Activated CD4-positive, alpha-beta memory T cell treated with anti-CD3 and anti-CD28 coated beads for 36 hours (primary cell): ENCODE measurements around the gene IFIT2. TPM values are rescaled to one million over a fixed set of nuclear protein-coding genes. Genes with fewer than 3 reads are reported as not detected.
A peak's percentile ranks its signal among the peaks of the same experiment; 100 is the strongest.
"Not testable (repeated sequence)": the region's sequence is repeated elsewhere in the genome, so short reads cannot be mapped to it uniquely, and the experiment has no call there.

ENCODE experiments used
- CTCF ChIA-PET: fragments of 350-600 bp; sonication (Branson Sonifier 250); formaldehyde crosslinking; loops from one replicate; lab custom pipeline; 2021; ENCODE audit warnings: antibody characterized with exemption, inconsistent platforms; lab: Charles Lee
- POLR2A ChIA-PET: fragments of 350-600 bp; sonication (Branson Sonifier 250); formaldehyde crosslinking; loops from one replicate; lab custom pipeline; 2021; ENCODE audit warnings: antibody characterized with exemption; lab: Charles Lee
- DNase-seq: peaks from one replicate; pipeline ENCODE4 v3.0.0-alpha.2; 2020
- H3K27ac Mint-ChIP-seq: one replicate; pipeline ENCODE4 v1.8.0; 2021; ENCODE audit warnings: mixed read lengths
- H3K27me3 Mint-ChIP-seq: one replicate; pipeline ENCODE4 v1.8.0; 2021; ENCODE audit warnings: mixed read lengths
- H3K36me3 Mint-ChIP-seq: one replicate; pipeline ENCODE4 v1.8.0; 2021; ENCODE audit warnings: mixed read lengths
- H3K4me1 Mint-ChIP-seq: one replicate; pipeline ENCODE4 v1.8.0; 2021; ENCODE audit warnings: low read depth, mixed read lengths
- H3K4me3 Mint-ChIP-seq: one replicate; pipeline ENCODE4 v1.8.0; 2021; ENCODE audit warnings: mild to moderate bottlenecking, mixed read lengths
- H3K9me3 Mint-ChIP-seq: one replicate; pipeline ENCODE4 v1.8.0; 2021; ENCODE audit warnings: mixed read lengths
- intact Hi-C: fragments of 100-400 bp; cut with micrococcal nuclease; formaldehyde crosslinking; loops from one replicate; pipeline ENCODE4 v1.15.1; 2023
- total RNA-seq, 2 experiments: library from RNA; stranded (reverse); gene quantifications; one replicate each; pipeline ENCODE4 v1.2.3, GENCODE V29; 2021

IFIT2 gene
- total RNA-seq, 2 experiments from 2014 or later, result 26.6 to 27.7 TPM

DNA sequence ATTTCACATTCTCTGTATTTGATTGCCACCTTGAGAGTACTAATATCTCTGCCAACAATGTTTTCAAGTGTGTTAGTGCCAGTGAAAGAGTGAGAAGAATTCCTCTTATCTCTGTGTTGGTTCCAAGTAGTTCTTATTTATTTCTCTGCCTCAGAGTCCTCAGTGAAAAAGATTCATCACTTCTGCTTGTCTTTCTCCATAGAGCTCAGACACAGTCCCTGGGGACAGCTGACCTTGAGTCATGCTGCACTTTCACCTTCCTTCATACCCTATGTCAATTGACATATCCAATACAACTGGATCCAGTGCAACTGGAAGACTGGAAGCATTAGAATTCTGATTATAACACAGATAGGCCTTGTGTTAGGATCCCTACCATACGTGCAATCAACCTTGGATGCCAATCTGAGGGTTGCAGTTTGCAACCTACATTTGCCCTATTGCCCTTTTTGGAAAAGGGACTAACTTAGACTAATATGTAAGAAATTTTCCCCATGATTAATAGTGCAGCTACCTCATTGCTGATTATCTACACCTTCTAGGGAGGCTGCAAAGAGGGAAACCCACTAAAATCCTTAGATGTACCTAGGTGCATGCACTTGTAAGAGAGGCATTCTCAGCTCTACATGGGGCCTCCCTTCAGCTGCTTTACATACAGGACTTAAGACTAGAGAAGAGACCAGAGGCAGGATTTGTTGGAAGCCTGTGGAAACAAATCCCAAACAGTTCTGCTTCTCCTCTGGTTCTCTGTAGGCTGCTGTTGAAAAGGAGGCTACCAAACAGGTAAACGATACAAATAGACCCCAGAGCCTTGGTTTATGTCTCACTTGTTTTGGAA, 8.4 kb downstream of the IFIT2 start:
- no peaks in the 10 kb centered on the region for H3K27me3 Mint-ChIP-seq
- no peaks in the 10 kb centered on the region for H3K9me3 Mint-ChIP-seq
- no peak for DNase-seq
- ChIA-PET CTCF (no interaction called here), POLR2A (interaction anchor here (0.7 kb wide), 1 partner anchor 9 kb away, joined by 3 read pairs; no protein-coding TSS in a partner anchor)
- intact Hi-C loops, result no loop called here
- peaks cover 20% of the 10 kb centered on the region for H3K36me3 Mint-ChIP-seq
- H3K4me3 Mint-ChIP-seq, result no peak overlapping the region
- H3K27ac Mint-ChIP-seq, result no peak overlapping the region
- peaks cover 6% of the 10 kb centered on the region for H3K4me1 Mint-ChIP-seq

DNA sequence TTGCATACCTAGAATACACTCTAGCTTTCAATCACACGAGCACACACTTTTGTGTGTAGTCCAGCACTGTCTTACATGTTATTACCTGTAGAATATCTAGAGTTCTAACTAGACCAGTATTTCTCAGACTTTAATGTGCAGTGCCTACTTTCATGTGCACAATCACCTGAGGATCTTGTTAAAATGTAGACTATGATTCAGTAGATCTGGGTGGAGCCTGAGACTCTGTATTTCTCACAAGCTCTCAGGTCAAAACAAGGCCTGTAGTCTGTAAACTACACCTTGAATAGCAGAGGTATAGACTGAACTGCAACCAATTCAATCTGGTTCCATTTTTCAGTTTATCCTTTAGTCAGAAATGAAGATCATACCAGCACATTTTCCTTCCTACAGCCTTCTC, 11.1 kb downstream of the IFIT2 start:
- CTCF ChIA-PET, result no interaction called here
- Mint-ChIP-seq H3K4me1 (peaks cover 6% of the 10 kb centered on the region), H3K36me3 (peaks cover 7% of the 10 kb centered on the region)

GRCh38 chr10:89314676-89315075, 12.8 kb downstream of the IFIT2 start:
- CTCF ChIA-PET, result interaction anchor here (1.3 kb wide), 1 partner anchor 18 kb away, joined by 3 read pairs; no protein-coding TSS in a partner anchor
- intact Hi-C loops, result no loop called here
- H3K36me3 Mint-ChIP-seq, result no peaks in the 10 kb centered on the region
- POLR2A ChIA-PET, result no interaction called here
- H3K27me3 Mint-ChIP-seq, result peaks cover 6% of the 10 kb centered on the region
- H3K27ac Mint-ChIP-seq, result no peak overlapping the region
- no peak for DNase-seq
- H3K4me1 Mint-ChIP-seq, result peaks cover 6% of the 10 kb centered on the region
- no peak overlapping the region for H3K4me3 Mint-ChIP-seq
- H3K9me3 Mint-ChIP-seq, result peaks cover 8% of the 10 kb centered on the region

More for the DNA sequence above, 11.1 kb downstream of the IFIT2 start:
- no peak for DNase-seq
- intact Hi-C loops, result no loop called here
- Mint-ChIP-seq H3K27me3 (peaks cover 6% of the 10 kb centered on the region), H3K4me3 (no peak overlapping the region), H3K27ac (no peak overlapping the region), H3K9me3 (peaks cover 6% of the 10 kb centered on the region)
- POLR2A ChIA-PET, result no interaction called here

DNA sequence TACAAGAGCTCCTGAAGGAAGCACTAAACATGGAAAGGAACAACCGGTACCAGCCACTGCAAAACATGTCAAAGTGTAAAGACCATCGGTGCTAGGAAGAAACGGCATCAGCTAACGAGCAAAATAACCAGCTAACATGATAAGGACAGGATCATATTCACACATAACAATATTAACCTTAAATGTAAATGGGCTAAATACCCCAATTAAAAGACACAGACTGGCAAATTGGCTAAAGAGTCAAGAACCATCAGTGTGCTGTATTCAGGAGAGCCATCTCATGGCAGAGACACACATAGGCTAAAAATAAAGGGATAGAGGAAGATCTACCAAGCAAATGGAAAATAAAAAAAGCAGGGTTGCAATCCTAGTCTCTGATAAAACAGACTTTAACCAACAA, 16.2 kb downstream of the IFIT2 start:
- peaks cover 11% of the 10 kb centered on the region for H3K9me3 Mint-ChIP-seq
- H3K4me1 Mint-ChIP-seq, POLR2A ChIA-PET, H3K27me3 Mint-ChIP-seq, H3K36me3 Mint-ChIP-seq, H3K4me3 Mint-ChIP-seq, intact Hi-C loops, H3K27ac Mint-ChIP-seq, CTCF ChIA-PET, DNase-seq: not testable (repeated sequence)

DNA sequence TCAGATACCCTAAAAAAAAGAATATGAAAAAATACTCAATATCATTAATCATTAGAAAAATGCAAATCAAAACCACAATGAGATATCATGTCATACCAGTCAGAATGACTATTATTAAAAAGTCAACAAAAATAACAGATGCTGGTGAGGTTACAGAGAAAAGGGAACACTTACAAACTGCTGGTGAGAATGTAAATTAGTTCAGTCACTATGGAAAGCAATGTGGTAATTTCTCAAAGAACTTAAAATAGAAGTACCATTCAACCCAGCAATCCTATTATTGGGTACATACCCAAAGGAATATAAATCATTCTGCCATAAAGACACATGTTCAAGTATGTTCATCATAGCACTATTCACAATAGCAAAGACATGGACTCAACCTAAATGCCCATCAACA, 23.2 kb downstream of the IFIT2 start:
- POLR2A ChIA-PET, result not testable (repeated sequence)

GRCh38 chr10:89325856-89326255, 24.0 kb downstream of the IFIT2 start:
- POLR2A ChIA-PET, H3K9me3 Mint-ChIP-seq, H3K4me3 Mint-ChIP-seq, H3K27ac Mint-ChIP-seq, CTCF ChIA-PET, H3K27me3 Mint-ChIP-seq, DNase-seq, intact Hi-C loops, H3K36me3 Mint-ChIP-seq: not testable (repeated sequence)
- peaks cover 21% of the 10 kb centered on the region for H3K4me1 Mint-ChIP-seq

More for the DNA sequence above, 23.2 kb downstream of the IFIT2 start:
- H3K27me3 Mint-ChIP-seq, H3K4me3 Mint-ChIP-seq, intact Hi-C loops, DNase-seq, CTCF ChIA-PET, H3K36me3 Mint-ChIP-seq, H3K27ac Mint-ChIP-seq, H3K9me3 Mint-ChIP-seq: not testable (repeated sequence)
- peaks cover 14% of the 10 kb centered on the region for H3K4me1 Mint-ChIP-seq

GRCh38 chr10:89327803-89328441, 26.1 kb downstream of the IFIT2 start, which contains the start of gene IFIT3:
Gene IFIT3 (plus strand): TSS chr10:89327997. CDS start chr10:89328074, 77 bp downstream.
- Mint-ChIP-seq H3K27ac (peak within 1 kb of the TSS; percentile 3), H3K36me3 (no peaks in the 10 kb centered on the region), H3K9me3 (no peaks in the 10 kb centered on the region), H3K4me3 (peak within 1 kb of the TSS; percentile 59), H3K4me1 (peaks cover 36% of the 10 kb centered on the region), H3K27me3 (peaks cover 11% of the 10 kb centered on the region)
- POLR2A ChIA-PET, result no interaction called here
- CTCF ChIA-PET, result no interaction called here
- intact Hi-C loops, result no loop called here
- no peak for DNase-seq

DNA sequence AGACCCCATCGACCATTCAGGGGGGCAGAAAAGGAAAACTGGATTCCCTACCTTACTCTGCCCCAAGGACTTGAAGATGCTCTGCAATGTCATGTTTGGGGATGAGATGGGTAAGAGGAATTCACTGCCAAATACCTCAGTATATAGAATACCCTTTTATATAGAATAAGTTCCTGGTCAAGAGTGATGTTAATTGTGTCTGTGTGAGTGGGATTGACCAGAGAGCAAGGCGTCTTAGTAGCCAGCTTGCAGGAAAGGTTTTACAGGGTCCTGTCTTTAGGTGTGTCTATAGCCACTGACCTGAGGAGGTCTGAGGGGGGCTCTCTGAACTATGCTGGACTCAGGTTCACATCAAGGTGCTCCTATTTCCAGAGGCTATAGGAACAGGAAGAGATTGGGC, 27.3 kb downstream of the IFIT2 start:
- H3K4me1 Mint-ChIP-seq, result peaks cover 48% of the 10 kb centered on the region
- H3K27me3 Mint-ChIP-seq, result peaks cover 10% of the 10 kb centered on the region
- H3K27ac Mint-ChIP-seq, result no peak overlapping the region
- CTCF ChIA-PET, result no interaction called here
- no peaks in the 10 kb centered on the region for H3K36me3 Mint-ChIP-seq
- intact Hi-C loops, result no loop called here
- no peaks in the 10 kb centered on the region for H3K9me3 Mint-ChIP-seq
- H3K4me3 Mint-ChIP-seq, result no peak overlapping the region
- POLR2A ChIA-PET, result no interaction called here
- no peak for DNase-seq

DNA sequence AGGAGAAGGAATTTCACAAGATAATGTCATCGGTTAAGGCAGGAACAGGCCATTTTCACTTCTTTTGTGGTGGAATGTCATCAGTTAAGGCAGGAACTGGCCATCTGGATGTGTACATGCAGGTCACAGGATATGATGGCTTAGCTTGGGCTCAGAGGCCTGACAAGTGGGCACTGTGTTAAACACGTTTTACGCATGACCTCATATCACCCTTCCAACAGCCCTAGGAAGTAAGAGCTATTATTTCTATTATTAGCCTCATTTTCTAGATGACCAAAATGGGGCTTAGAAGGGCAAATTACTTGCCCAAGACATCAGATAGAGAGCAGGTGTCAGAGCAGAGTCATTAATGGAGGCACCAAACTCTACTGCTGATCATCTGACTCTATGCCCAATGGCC, 28.2 kb downstream of the IFIT2 start:
- intact Hi-C loops, DNase-seq, H3K27ac Mint-ChIP-seq, POLR2A ChIA-PET, H3K36me3 Mint-ChIP-seq, CTCF ChIA-PET, H3K9me3 Mint-ChIP-seq: not testable (repeated sequence)
- Mint-ChIP-seq H3K4me3 (peak overlapping the region; percentile 4), H3K27me3 (peaks cover 12% of the 10 kb centered on the region), H3K4me1 (peaks cover 51% of the 10 kb centered on the region)

DNA sequence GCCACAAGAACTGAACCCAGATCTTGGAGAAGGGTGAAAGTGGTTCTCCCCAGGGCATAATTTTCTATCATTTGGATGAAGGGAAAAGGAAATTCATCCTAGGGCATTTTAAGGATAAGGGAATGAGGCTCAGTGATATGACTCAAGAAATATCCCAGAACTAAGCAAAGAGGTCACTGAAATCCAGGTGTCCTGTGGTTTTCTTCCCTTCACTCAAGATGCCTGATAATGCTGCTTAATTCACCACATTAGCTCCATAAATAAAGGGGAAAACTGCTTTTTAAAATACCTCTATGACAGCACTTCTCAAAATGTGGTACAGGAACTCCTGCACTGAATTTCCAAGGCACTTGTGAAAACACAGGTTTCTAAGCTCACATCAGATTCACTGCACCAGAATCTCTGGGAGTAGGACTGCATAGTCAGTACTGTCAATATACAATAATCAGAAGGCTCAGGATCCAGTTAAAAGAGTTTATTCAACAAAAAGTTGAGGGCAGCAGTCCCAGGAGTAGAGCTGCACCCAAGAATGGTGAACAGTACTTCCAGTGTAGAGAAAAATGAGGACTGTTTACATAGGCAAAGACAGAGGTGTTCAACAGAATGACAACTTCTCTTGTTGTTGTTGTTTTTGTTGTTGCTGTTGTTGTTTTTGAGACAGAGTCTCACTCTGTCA, 28.8 kb downstream of the IFIT2 start:
- CTCF ChIA-PET, result no interaction called here
- H3K4me1 Mint-ChIP-seq, result peaks cover 57% of the 10 kb centered on the region

GRCh38 chr10:89331487-89332122, 29.8 kb downstream of the IFIT2 start:
- intact Hi-C loops, result loop anchor here (1.0 kb wide), 1 partner anchor 474 kb away; no protein-coding TSS in a partner anchor
- Mint-ChIP-seq H3K27me3 (peaks cover 20% of the 10 kb centered on the region), H3K4me1 (peaks cover 60% of the 10 kb centered on the region), H3K27ac (peak overlapping the region; percentile 46), H3K4me3 (peak overlapping the region; percentile 64)
- H3K9me3 Mint-ChIP-seq, H3K36me3 Mint-ChIP-seq, DNase-seq: not testable (repeated sequence)
- CTCF ChIA-PET, result interaction anchor here (0.5 to 1.6 kb wide), 5 partner anchors 17 to 759 kb away, joined by 3 to 6 read pairs (median 3); partner anchors contain the start of gene FAS
- POLR2A ChIA-PET, result interaction anchor here (1.2 to 1.4 kb wide), 3 partner anchors 15 to 60 kb away, joined by 3 to 7 read pairs (median 3); partner anchors contain the start of gene IFIT2

More for the DNA sequence above, 28.8 kb downstream of the IFIT2 start:
- Mint-ChIP-seq H3K9me3 (no peaks in the 10 kb centered on the region), H3K27ac (no peak overlapping the region), H3K4me3 (no peak overlapping the region), H3K36me3 (no peaks in the 10 kb centered on the region), H3K27me3 (peaks cover 18% of the 10 kb centered on the region)
- DNase-seq, result no peak
- POLR2A ChIA-PET, result no interaction called here
- intact Hi-C loops, result no loop called here
